GM12873 (cell line): ENCODE results near the gene TNFRSF1B.

Experiments
- TF ChIP-seq, protein P1 (sequence below): IDR thresholded peaks from 2 replicates; pipeline ENCODE4 v1.5.1; 2012; ENCODE audit warnings: low read depth, mild to moderate bottlenecking, moderate library complexity, low read length, control low read depth; ENCODE audit not compliant: insufficient read depth; ENCODE audit errors: missing control alignments

The TNFRSF1B gene

DNA sequence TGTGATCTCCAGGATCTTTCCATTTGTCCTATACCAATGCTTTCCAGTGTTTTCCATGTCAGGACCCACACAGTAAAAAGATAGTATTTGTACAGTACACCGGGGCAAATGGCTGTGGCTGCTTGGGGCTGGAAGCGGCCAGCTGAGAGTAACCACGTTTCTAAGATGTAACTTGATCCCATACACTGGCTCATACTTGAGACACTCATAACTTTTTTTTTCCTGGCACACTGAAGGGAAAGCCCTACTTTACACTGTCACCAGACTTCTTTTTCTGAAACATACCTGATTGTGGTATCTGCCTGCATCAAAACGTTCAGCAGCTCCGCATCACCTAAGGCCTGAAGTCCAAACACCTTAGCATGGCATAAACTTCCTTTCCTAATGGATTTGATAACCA, 84.7 kb downstream of the TNFRSF1B start:
- TF ChIP-seq, protein P1, sequence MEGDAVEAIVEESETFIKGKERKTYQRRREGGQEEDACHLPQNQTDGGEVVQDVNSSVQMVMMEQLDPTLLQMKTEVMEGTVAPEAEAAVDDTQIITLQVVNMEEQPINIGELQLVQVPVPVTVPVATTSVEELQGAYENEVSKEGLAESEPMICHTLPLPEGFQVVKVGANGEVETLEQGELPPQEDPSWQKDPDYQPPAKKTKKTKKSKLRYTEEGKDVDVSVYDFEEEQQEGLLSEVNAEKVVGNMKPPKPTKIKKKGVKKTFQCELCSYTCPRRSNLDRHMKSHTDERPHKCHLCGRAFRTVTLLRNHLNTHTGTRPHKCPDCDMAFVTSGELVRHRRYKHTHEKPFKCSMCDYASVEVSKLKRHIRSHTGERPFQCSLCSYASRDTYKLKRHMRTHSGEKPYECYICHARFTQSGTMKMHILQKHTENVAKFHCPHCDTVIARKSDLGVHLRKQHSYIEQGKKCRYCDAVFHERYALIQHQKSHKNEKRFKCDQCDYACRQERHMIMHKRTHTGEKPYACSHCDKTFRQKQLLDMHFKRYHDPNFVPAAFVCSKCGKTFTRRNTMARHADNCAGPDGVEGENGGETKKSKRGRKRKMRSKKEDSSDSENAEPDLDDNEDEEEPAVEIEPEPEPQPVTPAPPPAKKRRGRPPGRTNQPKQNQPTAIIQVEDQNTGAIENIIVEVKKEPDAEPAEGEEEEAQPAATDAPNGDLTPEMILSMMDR = no peak

DNA sequence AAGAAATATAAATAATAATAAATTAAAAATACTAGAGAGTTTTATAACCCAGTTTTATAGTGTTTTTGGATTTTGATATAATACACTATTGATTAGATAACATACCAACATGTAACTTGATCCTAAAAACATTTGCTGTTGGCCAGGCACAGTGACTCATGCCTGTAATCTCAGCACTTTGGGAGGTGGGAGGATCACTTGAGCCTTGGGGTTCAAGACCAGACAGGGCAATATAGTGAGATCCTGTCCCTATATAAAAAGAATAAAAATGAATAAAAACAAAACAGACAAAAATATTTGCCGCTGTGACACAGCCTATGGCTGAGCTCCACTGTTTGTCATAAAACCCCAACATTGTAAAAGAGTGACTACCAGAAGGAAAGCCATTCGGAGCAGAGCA, 89.1 kb downstream of the TNFRSF1B start:
- TF ChIP-seq, protein P1 = no peak

DNA sequence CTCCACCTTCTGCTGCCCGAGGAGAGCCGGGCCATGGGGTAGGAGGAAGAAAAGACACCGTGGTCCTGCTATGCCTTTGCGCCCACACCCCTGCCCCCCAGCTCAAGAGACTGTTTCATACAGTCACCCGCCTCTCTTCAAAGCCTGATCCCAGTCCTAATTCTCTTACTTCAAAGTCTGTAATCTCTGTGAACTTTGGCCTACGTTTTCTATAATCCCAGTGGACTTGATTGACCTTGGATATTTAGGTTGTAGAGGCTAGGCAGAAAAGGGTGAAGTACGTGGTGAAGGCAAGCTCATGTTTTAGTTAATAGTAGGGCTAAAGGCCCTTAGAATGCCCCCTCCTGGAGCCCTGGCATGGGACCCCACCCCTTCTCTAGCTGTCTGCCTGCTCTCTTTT, 91.5 kb downstream of the TNFRSF1B start:
- TF ChIP-seq, protein P1 = no peak
